Suppressor macrophage (primary cell): ENCODE data around the gene ASAP2.
A peak's percentile ranks its signal among the peaks of the same experiment; 100 is the strongest.
"Not testable (repeated sequence)": the region's sequence is repeated elsewhere in the genome, so short reads cannot be mapped to it uniquely, and the experiment has no call there.

ENCODE experiments used
- DNase-seq, 4 experiments: peaks; one replicate each; pipeline ENCODE4 v3.0.0-alpha.2; 2020 to 2022

ASAP2 gene

GRCh38 chr2:9388950-9389911, 182.6 kb downstream of the ASAP2 start:
- DNase-seq: no peak

- DNase-seq: peak in 3 of 4 experiments; percentile 26 to 50 (median 43)
These were observed 183.7 kb downstream of the ASAP2 start for GRCh38 chr2:9390151-9390850.

GRCh38 chr2:9390991-9391390, 184.4 kb downstream of the ASAP2 start:
- DNase-seq: no peak

GRCh38 chr2:9391961-9392720, 185.5 kb downstream of the ASAP2 start:
- no peak for DNase-seq

- DNase-seq: no peak
These were observed 186.5 kb downstream of the ASAP2 start for GRCh38 chr2:9392898-9393765.

GRCh38 chr2:9394816-9395215, 188.2 kb downstream of the ASAP2 start:
- no peak for DNase-seq

GRCh38 chr2:9397201-9397600, 190.6 kb downstream of the ASAP2 start:
- DNase-seq: no peak

- DNase-seq: not testable (repeated sequence)
These were observed 191.6 kb downstream of the ASAP2 start for GRCh38 chr2:9398251-9398650.

- DNase-seq: no peak
These were observed 192.5 kb downstream of the ASAP2 start for GRCh38 chr2:9398881-9399780.

- DNase-seq: no peak
These were observed 193.9 kb downstream of the ASAP2 start for GRCh38 chr2:9400268-9401058.

GRCh38 chr2:9401059-9401547, 194.5 kb downstream of the ASAP2 start:
- DNase-seq: no peak

GRCh38 chr2:9401646-9402371, 195.2 kb downstream of the ASAP2 start:
- peak in 1 of 4 experiments; percentile 37 for DNase-seq

GRCh38 chr2:9403924-9404323, 197.3 kb downstream of the ASAP2 start:
- no peak for DNase-seq

- DNase-seq: no peak
These were observed 197.8 kb downstream of the ASAP2 start for GRCh38 chr2:9404451-9404850.

GRCh38 chr2:9405636-9406035, 199.0 kb downstream of the ASAP2 start:
- DNase-seq: no peak

- no peak for DNase-seq
These were observed 200.1 kb downstream of the ASAP2 start for GRCh38 chr2:9406529-9407362.

- no peak for DNase-seq
These were observed 200.8 kb downstream of the ASAP2 start for GRCh38 chr2:9407363-9407811.

- peak; percentile 31 to 66 (median 65) for DNase-seq
These were observed 202.1 kb downstream of the ASAP2 start for GRCh38 chr2:9408641-9409151.
